Measurements from ENCODE around the gene TRAK1.

The TRAK1 gene

DNA sequence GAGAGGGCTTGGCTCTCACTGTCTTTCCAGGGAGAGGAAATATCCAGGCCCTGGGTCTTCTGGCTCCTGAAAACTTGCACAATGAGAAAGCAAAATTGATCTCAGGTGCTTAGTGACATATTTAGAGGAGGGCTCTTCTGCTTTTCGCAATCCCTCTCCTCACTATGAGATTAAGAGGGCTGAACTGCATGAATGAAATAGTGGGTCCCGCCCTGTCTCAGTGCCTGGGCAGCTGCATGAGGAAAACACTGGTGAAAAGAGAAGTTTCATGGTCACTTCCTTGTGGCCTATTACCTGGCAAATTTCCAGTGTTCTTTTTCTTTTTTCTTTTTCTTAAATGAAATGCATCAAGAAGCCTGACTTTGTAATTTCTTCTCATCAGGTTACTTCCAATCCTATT is 73.5 kb downstream of the TRAK1 start:
- DNase-seq (ENCODE audit: low spot score in 2 of 2) (no peak), ATAC-seq (no peak)
- peak overlapping the region; percentile 20 for H3K27ac Mint-ChIP-seq
- no peaks in the 10 kb centered on the region for H3K36me3 Mint-ChIP-seq
- H3K9me3 Mint-ChIP-seq, result no peaks in the 10 kb centered on the region
- H3K4me3 Mint-ChIP-seq, result no peak overlapping the region
- peaks cover 11% of the 10 kb centered on the region for H3K4me1 Mint-ChIP-seq

DNA sequence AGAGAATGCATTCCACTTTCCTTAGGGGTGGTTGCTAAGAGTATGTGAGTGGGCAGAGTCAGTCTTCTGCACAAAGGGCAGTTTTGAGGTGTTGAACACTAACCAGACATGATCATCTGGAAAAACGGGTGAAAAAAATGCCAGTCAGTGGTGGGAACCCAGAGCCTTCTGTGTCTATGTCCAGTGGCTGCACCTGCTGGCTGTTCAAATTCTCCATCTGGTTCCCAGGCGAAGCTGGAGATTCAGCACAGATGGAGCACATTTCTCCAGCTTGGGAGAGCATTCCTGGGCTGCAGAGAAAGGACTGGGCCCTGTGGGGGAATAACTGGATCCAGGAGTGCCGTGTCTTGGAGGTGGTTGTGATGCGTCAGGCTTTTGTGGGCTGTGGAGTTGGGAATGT is 74.1 kb downstream of the TRAK1 start:
- DNase-seq (ENCODE audit: low spot score in 2 of 2) (no peak), ATAC-seq (no peak)
- H3K4me1 Mint-ChIP-seq, result peaks cover 12% of the 10 kb centered on the region
- peak overlapping the region; percentile 20 for H3K27ac Mint-ChIP-seq
- H3K4me3 Mint-ChIP-seq, result no peak overlapping the region
- H3K36me3 Mint-ChIP-seq, result no peaks in the 10 kb centered on the region
- no peaks in the 10 kb centered on the region for H3K9me3 Mint-ChIP-seq

- Mint-ChIP-seq H3K27ac (no peak overlapping the region), H3K4me3 (no peak overlapping the region), H3K9me3 (no peaks in the 10 kb centered on the region), H3K36me3 (no peaks in the 10 kb centered on the region), H3K4me1 (peaks cover 16% of the 10 kb centered on the region)
- ATAC-seq, result no peak
- DNase-seq (ENCODE audit: low spot score in 2 of 2), result no peak
Observed at GRCh38 chr3:42166214-42166613, 75.1 kb downstream of the TRAK1 start.

DNA sequence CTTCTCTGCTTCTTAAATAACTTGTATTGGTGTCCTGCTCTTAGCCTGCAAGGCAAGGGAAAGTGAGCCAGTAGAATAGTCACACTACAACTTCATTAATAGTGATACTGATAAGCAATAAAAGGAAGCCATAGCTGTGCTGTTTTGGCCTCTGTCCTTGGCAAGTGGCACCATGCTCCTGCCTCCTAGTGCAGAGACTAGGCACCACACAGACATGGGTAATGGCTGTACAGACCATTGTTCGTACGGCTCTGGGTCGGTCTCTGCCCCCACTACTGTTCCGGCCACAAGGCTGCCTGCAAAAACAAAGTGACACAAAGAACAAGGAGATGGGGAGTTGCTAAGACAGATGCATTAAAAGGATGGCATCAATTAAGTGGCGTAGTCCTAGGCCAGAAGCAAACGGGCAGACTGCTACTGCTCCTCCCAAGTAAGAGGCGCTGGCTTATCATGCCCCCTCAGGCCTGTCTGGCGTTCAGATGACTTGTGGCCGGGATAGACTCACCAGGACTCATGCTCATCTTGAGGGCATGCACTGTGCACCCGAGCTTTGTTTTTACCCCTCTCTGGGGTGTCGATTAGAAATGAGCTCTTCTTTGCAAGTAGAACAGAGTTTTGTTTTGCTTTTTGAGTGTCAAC is 75.6 kb downstream of the TRAK1 start:
- Mint-ChIP-seq H3K27ac (no peak overlapping the region), H3K4me3 (no peak overlapping the region), H3K36me3 (no peaks in the 10 kb centered on the region), H3K9me3 (no peaks in the 10 kb centered on the region), H3K4me1 (peaks cover 22% of the 10 kb centered on the region)
- DNase-seq (ENCODE audit: low spot score in 2 of 2) (no peak), ATAC-seq (no peak)

- no peak for ATAC-seq
- Mint-ChIP-seq H3K9me3 (no peaks in the 10 kb centered on the region), H3K36me3 (no peaks in the 10 kb centered on the region), H3K4me3 (no peak overlapping the region), H3K4me1 (peaks cover 33% of the 10 kb centered on the region), H3K27ac (peak overlapping the region; percentile 7)
- no peak for DNase-seq (ENCODE audit: low spot score in 2 of 2)
Observed at GRCh38 chr3:42169579-42170120, 78.5 kb downstream of the TRAK1 start.

- H3K9me3 Mint-ChIP-seq, result no peaks in the 10 kb centered on the region
- peak overlapping the region; percentile 1 for H3K27ac Mint-ChIP-seq
- H3K4me3 Mint-ChIP-seq, result no peak overlapping the region
- DNase-seq (ENCODE audit: low spot score in 2 of 2), result no peak
- H3K4me1 Mint-ChIP-seq, result peaks cover 33% of the 10 kb centered on the region
- no peak for ATAC-seq
- peaks cover 4% of the 10 kb centered on the region for H3K36me3 Mint-ChIP-seq
Observed at GRCh38 chr3:42172047-42172654, 81.0 kb downstream of the TRAK1 start.

GRCh38 chr3:42173307-42173706 is 82.2 kb downstream of the TRAK1 start:
- no peak overlapping the region for H3K27ac Mint-ChIP-seq
- H3K4me3 Mint-ChIP-seq, result no peak overlapping the region
- ATAC-seq (no peak), DNase-seq (ENCODE audit: low spot score in 2 of 2) (no peak)
- peaks cover 11% of the 10 kb centered on the region for H3K36me3 Mint-ChIP-seq
- peaks cover 38% of the 10 kb centered on the region for H3K4me1 Mint-ChIP-seq
- no peaks in the 10 kb centered on the region for H3K9me3 Mint-ChIP-seq

DNA sequence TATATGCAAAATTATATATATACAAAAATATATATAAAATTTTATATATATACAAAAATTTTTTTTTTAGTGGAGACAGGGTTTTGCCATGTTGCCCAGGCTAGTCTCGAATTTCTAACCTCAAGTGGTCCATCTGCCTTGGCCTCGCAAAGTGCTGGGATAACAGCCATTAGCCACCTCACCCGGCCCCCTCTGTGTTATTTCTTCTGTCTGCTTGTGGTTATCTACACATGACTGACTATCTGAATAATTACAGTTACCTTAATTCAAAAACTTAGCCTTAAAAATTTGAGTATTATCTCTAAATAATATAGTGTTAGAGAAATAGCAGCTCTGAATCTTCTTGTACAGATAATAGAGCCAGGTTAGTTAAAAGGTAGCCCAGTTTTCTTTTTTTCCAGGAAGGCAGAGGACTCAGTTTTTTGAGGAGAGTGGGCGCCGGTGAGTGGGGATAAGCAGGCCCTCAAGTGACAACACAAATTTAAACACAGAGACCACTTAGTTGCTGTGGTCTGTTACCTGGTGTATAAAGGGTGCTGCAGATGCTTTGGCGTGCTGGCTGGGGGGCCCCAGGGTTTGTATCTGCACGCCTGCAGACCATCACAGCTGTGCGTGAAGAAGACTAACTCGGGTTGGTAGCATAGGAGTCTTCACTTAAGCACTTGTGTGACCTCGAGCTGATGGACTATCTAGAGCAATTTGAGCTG is 83.7 kb downstream of the TRAK1 start:
- ATAC-seq (no peak), DNase-seq (ENCODE audit: low spot score in 2 of 2) (no peak)
- Mint-ChIP-seq H3K4me3 (no peak overlapping the region), H3K4me1 (peaks cover 45% of the 10 kb centered on the region), H3K36me3 (peaks cover 14% of the 10 kb centered on the region), H3K9me3 (no peaks in the 10 kb centered on the region), H3K27ac (no peak overlapping the region)

DNA sequence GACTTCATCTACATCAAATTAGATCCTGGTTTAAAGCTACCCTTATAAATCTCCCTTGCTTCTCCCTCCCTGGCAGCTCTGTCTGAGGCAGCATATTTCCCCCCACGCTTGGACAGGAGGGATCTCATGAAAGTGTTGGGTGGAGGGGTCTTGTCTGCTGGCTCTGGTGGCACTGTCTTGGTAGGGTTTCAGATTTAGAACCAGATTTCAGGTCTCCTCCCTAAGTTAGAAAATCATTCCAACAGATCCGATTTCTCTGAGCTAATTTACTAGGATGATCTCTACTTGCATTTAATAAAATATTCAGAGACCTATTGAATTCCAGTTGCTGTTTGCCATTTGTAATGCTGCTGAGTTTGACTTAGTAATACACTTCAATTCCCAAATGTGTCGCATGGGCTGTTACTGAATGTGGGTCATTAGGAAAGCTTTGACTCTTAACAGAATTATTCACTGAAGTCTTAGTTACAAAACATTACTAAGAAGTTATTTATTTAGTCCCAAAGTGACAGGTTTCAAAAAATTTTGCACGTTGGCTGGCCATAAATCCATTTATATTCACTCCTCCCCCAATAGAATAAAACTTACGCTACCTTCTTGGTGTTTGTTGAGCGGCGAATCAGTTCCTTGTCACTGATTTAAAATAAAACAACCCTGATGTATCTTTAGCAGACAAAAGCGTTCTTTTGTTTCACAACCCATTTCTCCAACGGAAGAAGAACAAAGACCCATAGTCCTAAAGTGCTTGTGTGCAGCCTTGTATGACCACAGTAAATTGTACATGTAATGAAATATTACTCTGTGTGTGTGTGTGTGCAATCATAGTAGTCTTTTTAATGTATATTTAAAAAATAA is 84.5 kb downstream of the TRAK1 start:
- Mint-ChIP-seq H3K4me3 (no peak overlapping the region), H3K9me3 (no peaks in the 10 kb centered on the region), H3K36me3 (peaks cover 14% of the 10 kb centered on the region), H3K27ac (no peak overlapping the region), H3K4me1 (peaks cover 44% of the 10 kb centered on the region)
- no peak for DNase-seq (ENCODE audit: low spot score in 2 of 2)
- no peak for ATAC-seq

DNA sequence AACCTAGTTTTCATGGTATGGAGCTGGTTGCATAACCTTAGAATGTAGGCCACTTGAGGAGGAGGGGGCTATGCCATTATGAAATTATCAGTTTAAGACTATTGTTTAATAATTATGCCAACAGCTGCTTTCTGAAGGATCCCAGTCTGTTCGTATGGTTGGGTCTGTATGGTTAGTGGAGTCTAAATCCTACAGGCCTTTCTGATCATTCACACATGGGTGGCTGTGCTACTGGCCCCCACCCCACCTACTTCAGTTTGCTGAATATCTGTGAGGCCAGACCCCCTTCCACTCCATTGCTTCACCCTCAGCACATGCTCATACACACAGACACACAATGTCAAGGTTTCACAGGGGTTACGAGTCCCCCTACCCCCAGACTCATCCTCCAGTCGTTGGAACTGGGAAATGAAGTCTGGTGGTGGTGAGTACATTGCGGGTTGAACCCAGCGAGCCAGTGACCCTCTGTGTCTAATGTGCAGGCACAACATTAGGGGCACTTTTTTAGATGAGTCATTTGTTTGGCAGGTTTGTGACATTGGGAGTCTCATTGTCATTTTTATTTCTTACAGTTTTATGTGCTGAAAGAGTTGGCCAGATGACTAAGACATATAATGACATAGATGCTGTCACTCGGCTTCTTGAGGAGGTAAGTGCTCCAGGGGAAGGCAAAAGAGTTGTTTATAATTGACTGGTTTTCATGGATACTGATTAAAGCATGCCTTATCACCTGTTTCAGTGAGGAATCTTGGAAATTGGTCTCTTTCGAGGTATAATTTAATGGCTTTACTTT is 85.3 kb downstream of the TRAK1 start:
- DNase-seq (ENCODE audit: low spot score in 2 of 2) (no peak), ATAC-seq (no peak)

DNA sequence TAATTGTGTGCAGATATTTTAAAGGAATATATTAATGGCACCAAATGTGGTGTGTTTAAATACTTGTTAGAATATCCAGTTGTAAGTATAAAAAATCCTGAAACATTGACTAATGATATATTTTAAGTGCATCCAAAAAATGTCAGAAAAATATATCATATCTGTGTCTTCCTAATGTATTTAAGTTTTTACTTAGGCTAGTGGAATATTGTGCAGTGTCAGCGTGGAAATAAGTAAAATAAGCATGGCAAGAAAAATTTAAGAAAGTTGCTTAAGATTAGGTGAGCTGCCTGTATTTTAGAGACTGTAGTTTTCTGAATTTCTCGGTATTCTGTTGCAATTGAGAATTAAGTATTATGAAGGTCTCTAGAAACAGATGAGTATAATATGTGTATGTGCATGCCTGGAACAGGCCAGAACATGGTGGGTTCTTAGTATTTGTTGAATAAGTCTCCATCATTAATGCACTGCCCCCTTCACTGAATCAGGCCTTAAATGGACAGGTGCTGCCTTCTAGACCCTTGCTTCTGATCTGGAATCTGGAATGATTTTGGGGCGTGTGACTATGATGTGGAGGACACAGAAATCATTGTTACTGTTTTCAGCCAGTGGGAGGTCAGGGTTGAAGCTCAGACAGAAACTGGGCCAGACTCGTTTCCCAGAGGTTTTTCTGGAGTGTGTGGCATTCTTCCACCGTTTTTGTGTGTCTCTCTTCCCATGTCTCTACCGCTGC is 86.1 kb downstream of the TRAK1 start:
- H3K4me1 Mint-ChIP-seq, result peaks cover 29% of the 10 kb centered on the region
- H3K9me3 Mint-ChIP-seq, result no peaks in the 10 kb centered on the region
- ATAC-seq (no peak), DNase-seq (ENCODE audit: low spot score in 2 of 2) (no peak)
- no peak overlapping the region for H3K4me3 Mint-ChIP-seq
- no peak overlapping the region for H3K27ac Mint-ChIP-seq
- peaks cover 14% of the 10 kb centered on the region for H3K36me3 Mint-ChIP-seq

More for the DNA sequence above, 85.3 kb downstream of the TRAK1 start:
- Mint-ChIP-seq H3K4me1 (peaks cover 37% of the 10 kb centered on the region), H3K4me3 (no peak overlapping the region), H3K27ac (no peak overlapping the region), H3K9me3 (no peaks in the 10 kb centered on the region), H3K36me3 (peaks cover 14% of the 10 kb centered on the region)

DNA sequence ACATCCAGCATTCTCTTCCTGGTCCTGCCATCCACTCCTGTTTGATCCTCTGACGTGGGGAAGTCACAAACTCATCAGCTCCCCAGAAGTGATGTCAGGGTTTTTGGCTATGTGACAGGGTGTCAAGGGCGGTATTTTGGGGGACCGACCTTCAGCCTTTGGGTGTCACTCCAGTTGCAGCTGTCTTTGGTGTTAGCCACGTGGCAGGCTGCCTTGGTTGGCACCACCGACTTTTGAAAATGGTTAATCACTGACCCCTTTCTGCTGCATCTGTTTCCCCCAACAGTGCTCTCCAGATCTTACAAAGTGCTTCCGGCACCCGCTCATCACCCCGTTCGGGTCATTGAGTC is 86.6 kb downstream of the TRAK1 start:
- peaks cover 14% of the 10 kb centered on the region for H3K36me3 Mint-ChIP-seq
- ATAC-seq (no peak), DNase-seq (ENCODE audit: low spot score in 2 of 2) (no peak)
- no peak overlapping the region for H3K27ac Mint-ChIP-seq
- peaks cover 24% of the 10 kb centered on the region for H3K4me1 Mint-ChIP-seq
- H3K4me3 Mint-ChIP-seq, result no peak overlapping the region
- H3K9me3 Mint-ChIP-seq, result no peaks in the 10 kb centered on the region

- Mint-ChIP-seq H3K9me3 (no peaks in the 10 kb centered on the region), H3K36me3 (peaks cover 14% of the 10 kb centered on the region), H3K27ac (peak overlapping the region; percentile 30), H3K4me1 (peaks cover 17% of the 10 kb centered on the region), H3K4me3 (no peak overlapping the region)
- peak; percentile 66 for ATAC-seq
- no peak for DNase-seq (ENCODE audit: low spot score in 2 of 2)
Observed at GRCh38 chr3:42179110-42179725, 88.1 kb downstream of the TRAK1 start.

DNA sequence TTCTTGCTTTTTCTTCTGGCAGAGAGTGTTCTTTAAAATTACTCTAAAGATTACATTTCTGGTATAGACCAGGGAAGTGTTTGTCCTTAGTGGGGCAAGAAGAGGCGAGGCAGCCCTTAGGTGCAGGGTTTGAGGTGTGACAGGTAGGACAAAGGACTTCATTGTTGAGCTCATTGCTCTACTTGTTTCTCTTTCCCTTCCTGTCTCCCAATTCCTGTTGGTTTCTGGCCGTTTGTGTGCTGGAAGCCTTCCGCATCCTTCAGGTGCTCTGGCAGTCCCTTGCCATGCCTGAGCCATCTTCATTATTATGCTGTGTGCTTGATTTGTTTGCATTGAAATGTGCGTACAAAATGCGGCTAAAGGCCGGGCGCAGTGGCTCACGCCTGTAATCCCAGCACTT is 89.7 kb downstream of the TRAK1 start:
- Mint-ChIP-seq H3K36me3 (peaks cover 19% of the 10 kb centered on the region), H3K4me1 (peaks cover 17% of the 10 kb centered on the region), H3K27ac (no peak overlapping the region), H3K4me3 (no peak overlapping the region), H3K9me3 (no peaks in the 10 kb centered on the region)
- ATAC-seq, result no peak
- no peak for DNase-seq (ENCODE audit: low spot score in 2 of 2)
